K562 (cell line): ENCODE measurements around the gene SFXN5.

Experiments
- SPI1 ChIP-seq: IDR thresholded peaks from 2 replicates; pipeline ENCODE4 v1.6.1; 2011; ENCODE audit warnings: low read depth, low read length, control low read depth, borderline replicate concordance
- U2AF2 ChIP-seq: fragments of 200-400 bp; formaldehyde crosslinking; optimal IDR thresholded peaks from 2 replicates; pipeline ENCODE3; 2017; ENCODE audit warnings: low read depth, mild to moderate bottlenecking, low read length
- ZNF23 ChIP-seq: fragments of 250-450 bp; sonication (Bioruptor Pico); IDR thresholded peaks from 2 replicates; pipeline ENCODE4 v1.4.0; 2020; ENCODE audit warnings: mild to moderate bottlenecking
- ZNF282 ChIP-seq: sonication (generic); formaldehyde crosslinking; IDR thresholded peaks from 2 replicates; pipeline ENCODE4 v1.8.1; 2023; ENCODE audit warnings: missing genetic modification reagents
- TF ChIP-seq, protein P1 (sequence below), 2 experiments: fragments of 450-650 bp; formaldehyde crosslinking in 1 of 2; IDR thresholded peaks; 2 replicates each; pipeline versions ENCODE4 v1.4.0 to v1.6.1; 2014 to 2020; ENCODE audit warnings: mild to moderate bottlenecking in 2 of 2, borderline replicate concordance in 1 of 2, low read depth in 1 of 2
- TF ChIP-seq, protein P2 (sequence below), 2 experiments: fragments of 450-650 bp in 1 of 2; sonication (generic) in 1 of 2; formaldehyde crosslinking in 1 of 2; IDR thresholded peaks in 1 of 2; conservative IDR thresholded peaks in 1 of 2; 2 replicates each; pipeline versions ENCODE4 v1.6.1 to v1.8.1; 2016 to 2023; ENCODE audit warnings: mild to moderate bottlenecking in 2 of 2, moderate library complexity in 2 of 2, inconsistent platforms in 1 of 2, missing genetic modification reagents in 1 of 2
- TF ChIP-seq, protein P3 (sequence below), 3 experiments: IDR thresholded peaks in 2 of 3; conservative IDR thresholded peaks in 1 of 3; 2 replicates each; pipeline ENCODE4 v1.5.1; 2011 to 2012; ENCODE audit warnings: low read length in 3 of 3, mild to moderate bottlenecking in 3 of 3, control low read depth in 2 of 3, improper control_type of control experiment in 1 of 3, inconsistent platforms in 1 of 3, low read depth in 1 of 3, mixed read lengths in 1 of 3, moderate library complexity in 1 of 3; ENCODE audit not compliant: insufficient read depth in 2 of 3
- TF ChIP-seq, protein P4 (sequence below), 2 experiments: fragments of 250-450 bp in 1 of 2; fragments of 450-650 bp in 1 of 2; sonication (Bioruptor Pico) in 1 of 2; IDR thresholded peaks; 2 replicates each; pipeline versions ENCODE4 v1.6.1 to v1.8.0; 2016 to 2021; ENCODE audit warnings: mild to moderate bottlenecking in 2 of 2, moderate library complexity in 2 of 2, missing compliant biosample characterization in 1 of 2, missing genetic modification characterization in 1 of 2
- TF ChIP-seq, protein P5 (sequence below): fragments of 150-350 bp; IDR thresholded peaks from 2 replicates; pipeline ENCODE4 v1.6.1; 2014; ENCODE audit warnings: low read depth, mild to moderate bottlenecking, low read length, borderline replicate concordance

DNA sequence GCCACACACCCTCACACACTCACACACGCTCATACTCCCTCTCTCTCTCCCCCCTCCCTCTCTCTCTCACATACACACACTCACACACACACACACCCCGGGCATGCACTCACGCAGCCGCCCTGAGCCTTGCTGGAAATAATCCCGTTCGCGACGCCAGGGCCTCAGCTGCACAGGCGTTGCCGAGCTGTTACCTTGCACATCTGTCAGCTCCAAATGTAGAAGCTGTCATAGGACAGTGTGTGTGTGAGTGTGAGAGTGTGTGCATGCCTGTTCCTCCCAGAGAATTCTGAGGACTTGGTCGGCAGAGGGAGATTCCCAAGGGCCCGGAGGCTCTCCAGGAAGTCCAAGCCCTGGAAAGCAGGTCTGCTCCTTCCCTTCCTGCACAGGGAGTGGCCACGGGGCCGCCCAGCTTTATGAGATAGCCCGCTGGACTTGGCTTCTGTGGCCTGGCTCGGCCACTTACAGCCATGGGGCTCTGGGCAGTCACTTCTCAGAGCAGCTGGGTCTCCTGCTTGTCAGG, 175.7 kb downstream of the SFXN5 start:
- TF ChIP-seq U2AF2 (no peak), ZNF282 (CRISPR knock-in tag) (no peak), ZNF23 (CRISPR knock-in tag) (no peak), SPI1 (no peak)
- TF ChIP-seq, protein P1, sequence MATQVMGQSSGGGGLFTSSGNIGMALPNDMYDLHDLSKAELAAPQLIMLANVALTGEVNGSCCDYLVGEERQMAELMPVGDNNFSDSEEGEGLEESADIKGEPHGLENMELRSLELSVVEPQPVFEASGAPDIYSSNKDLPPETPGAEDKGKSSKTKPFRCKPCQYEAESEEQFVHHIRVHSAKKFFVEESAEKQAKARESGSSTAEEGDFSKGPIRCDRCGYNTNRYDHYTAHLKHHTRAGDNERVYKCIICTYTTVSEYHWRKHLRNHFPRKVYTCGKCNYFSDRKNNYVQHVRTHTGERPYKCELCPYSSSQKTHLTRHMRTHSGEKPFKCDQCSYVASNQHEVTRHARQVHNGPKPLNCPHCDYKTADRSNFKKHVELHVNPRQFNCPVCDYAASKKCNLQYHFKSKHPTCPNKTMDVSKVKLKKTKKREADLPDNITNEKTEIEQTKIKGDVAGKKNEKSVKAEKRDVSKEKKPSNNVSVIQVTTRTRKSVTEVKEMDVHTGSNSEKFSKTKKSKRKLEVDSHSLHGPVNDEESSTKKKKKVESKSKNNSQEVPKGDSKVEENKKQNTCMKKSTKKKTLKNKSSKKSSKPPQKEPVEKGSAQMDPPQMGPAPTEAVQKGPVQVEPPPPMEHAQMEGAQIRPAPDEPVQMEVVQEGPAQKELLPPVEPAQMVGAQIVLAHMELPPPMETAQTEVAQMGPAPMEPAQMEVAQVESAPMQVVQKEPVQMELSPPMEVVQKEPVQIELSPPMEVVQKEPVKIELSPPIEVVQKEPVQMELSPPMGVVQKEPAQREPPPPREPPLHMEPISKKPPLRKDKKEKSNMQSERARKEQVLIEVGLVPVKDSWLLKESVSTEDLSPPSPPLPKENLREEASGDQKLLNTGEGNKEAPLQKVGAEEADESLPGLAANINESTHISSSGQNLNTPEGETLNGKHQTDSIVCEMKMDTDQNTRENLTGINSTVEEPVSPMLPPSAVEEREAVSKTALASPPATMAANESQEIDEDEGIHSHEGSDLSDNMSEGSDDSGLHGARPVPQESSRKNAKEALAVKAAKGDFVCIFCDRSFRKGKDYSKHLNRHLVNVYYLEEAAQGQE (IDR thresholded peaks at IDR 0.05; ENCODE audit: borderline replicate concordance), result no peak
- TF ChIP-seq, protein P1 (CRISPR knock-in tag; IDR thresholded peaks at IDR 0.05; ENCODE audit: low read depth), result no peak
- TF ChIP-seq, protein P2, sequence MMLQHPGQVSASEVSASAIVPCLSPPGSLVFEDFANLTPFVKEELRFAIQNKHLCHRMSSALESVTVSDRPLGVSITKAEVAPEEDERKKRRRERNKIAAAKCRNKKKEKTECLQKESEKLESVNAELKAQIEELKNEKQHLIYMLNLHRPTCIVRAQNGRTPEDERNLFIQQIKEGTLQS (IDR thresholded peaks at IDR 0.05), result no peak
- TF ChIP-seq, protein P2 (CRISPR knock-in tag; conservative IDR thresholded peaks at IDR 0.05), result no peak
- TF ChIP-seq, protein P3, sequence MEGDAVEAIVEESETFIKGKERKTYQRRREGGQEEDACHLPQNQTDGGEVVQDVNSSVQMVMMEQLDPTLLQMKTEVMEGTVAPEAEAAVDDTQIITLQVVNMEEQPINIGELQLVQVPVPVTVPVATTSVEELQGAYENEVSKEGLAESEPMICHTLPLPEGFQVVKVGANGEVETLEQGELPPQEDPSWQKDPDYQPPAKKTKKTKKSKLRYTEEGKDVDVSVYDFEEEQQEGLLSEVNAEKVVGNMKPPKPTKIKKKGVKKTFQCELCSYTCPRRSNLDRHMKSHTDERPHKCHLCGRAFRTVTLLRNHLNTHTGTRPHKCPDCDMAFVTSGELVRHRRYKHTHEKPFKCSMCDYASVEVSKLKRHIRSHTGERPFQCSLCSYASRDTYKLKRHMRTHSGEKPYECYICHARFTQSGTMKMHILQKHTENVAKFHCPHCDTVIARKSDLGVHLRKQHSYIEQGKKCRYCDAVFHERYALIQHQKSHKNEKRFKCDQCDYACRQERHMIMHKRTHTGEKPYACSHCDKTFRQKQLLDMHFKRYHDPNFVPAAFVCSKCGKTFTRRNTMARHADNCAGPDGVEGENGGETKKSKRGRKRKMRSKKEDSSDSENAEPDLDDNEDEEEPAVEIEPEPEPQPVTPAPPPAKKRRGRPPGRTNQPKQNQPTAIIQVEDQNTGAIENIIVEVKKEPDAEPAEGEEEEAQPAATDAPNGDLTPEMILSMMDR (IDR thresholded peaks at IDR 0.05 in 2 of 3, conservative IDR thresholded peaks at IDR 0.05 in 1 of 3; ENCODE audit: insufficient read depth in 2 of 3, low read depth in 1 of 3, low read length in 3 of 3), result no peak
- TF ChIP-seq, protein P4, sequence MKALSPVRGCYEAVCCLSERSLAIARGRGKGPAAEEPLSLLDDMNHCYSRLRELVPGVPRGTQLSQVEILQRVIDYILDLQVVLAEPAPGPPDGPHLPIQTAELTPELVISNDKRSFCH (CRISPR knock-in tag; IDR thresholded peaks at IDR 0.05), result no peak
- TF ChIP-seq, protein P4 (tag; IDR thresholded peaks at IDR 0.05), result no peak
- TF ChIP-seq, protein P5, sequence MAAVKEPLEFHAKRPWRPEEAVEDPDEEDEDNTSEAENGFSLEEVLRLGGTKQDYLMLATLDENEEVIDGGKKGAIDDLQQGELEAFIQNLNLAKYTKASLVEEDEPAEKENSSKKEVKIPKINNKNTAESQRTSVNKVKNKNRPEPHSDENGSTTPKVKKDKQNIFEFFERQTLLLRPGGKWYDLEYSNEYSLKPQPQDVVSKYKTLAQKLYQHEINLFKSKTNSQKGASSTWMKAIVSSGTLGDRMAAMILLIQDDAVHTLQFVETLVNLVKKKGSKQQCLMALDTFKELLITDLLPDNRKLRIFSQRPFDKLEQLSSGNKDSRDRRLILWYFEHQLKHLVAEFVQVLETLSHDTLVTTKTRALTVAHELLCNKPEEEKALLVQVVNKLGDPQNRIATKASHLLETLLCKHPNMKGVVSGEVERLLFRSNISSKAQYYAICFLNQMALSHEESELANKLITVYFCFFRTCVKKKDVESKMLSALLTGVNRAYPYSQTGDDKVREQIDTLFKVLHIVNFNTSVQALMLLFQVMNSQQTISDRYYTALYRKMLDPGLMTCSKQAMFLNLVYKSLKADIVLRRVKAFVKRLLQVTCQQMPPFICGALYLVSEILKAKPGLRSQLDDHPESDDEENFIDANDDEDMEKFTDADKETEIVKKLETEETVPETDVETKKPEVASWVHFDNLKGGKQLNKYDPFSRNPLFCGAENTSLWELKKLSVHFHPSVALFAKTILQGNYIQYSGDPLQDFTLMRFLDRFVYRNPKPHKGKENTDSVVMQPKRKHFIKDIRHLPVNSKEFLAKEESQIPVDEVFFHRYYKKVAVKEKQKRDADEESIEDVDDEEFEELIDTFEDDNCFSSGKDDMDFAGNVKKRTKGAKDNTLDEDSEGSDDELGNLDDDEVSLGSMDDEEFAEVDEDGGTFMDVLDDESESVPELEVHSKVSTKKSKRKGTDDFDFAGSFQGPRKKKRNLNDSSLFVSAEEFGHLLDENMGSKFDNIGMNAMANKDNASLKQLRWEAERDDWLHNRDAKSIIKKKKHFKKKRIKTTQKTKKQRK, result no peak
